IMR-90 (cell line): ENCODE measurements around the gene MAN1A2. TPM values are rescaled to one million over a fixed set of nuclear protein-coding genes. Genes with fewer than 3 reads are reported as not detected.

Experiments used
- ATAC-seq: fragments of 200-7000 bp; cut with Tn5 transposase; 2 replicates; pipeline ENCODE4 v1.9.1; 2020; ENCODE audit warnings: low read depth, mild to moderate bottlenecking, moderate library complexity
- BruUV-seq: library from RNA; stranded (reverse); fragments of 400-500 nt; replicated peaks from 2 replicates; lab custom pipeline; 2021; lab: Mats Ljungman, UMichigan
- CTCF ChIA-PET: fragments of 300-600 bp; formaldehyde crosslinking; extraction: SDS; loops from one replicate; lab custom pipeline; 2021; ENCODE audit warnings: antibody characterized with exemption; lab: Yijun Ruan, JAX
- POLR2A ChIA-PET: fragments of 300-600 bp; sonication (Branson Sonifier 250); formaldehyde crosslinking; loops from one replicate; lab custom pipeline; 2022; ENCODE audit warnings: antibody characterized with exemption; ENCODE audit not compliant: unreplicated experiment; lab: Charles Lee
- DNase-seq: peaks from one replicate; pipeline ENCODE4 v3.0.0; 2013
- H2AFZ ChIP-seq: replicated peaks from 2 replicates; pipeline ENCODE3; 2013; ENCODE audit warnings: low read length, mild to moderate bottlenecking; ENCODE audit not compliant: poor library complexity
- H2AK5ac ChIP-seq: 2 replicates; pipeline ENCODE4 v1.6.1; 2013; ENCODE audit warnings: low read depth, low read length, inconsistent platforms
- H2AK9ac ChIP-seq: replicated peaks from 2 replicates; pipeline ENCODE3; 2013; ENCODE audit warnings: mild to moderate bottlenecking, low read depth, low read length, moderate library complexity; ENCODE audit not compliant: poor library complexity
- H2BK120ac ChIP-seq: 2 replicates; pipeline ENCODE4 v1.6.1; 2013; ENCODE audit warnings: low read depth, low read length, inconsistent platforms
- H2BK15ac ChIP-seq: 3 replicates; pipeline ENCODE4 v1.6.1; 2013; ENCODE audit warnings: low read depth, low read length, inconsistent platforms
- H2BK20ac ChIP-seq: 2 replicates; pipeline ENCODE4 v1.6.1; 2013; ENCODE audit warnings: low read depth, mild to moderate bottlenecking, inconsistent platforms, low read length, moderate library complexity
- H2BK5ac ChIP-seq: 2 replicates; pipeline ENCODE4 v1.6.1; 2013; ENCODE audit warnings: mild to moderate bottlenecking, low read depth, low read length, inconsistent platforms; ENCODE audit not compliant: poor library complexity, severe bottlenecking
- H3K14ac ChIP-seq: replicated peaks from 2 replicates; pipeline ENCODE4 v1.6.1; 2013; ENCODE audit warnings: low read depth, low read length, inconsistent platforms
- H3K18ac ChIP-seq: 2 replicates; pipeline ENCODE4 v1.6.1; 2013; ENCODE audit warnings: low read depth, low read length, control low read depth
- H3K23ac ChIP-seq: 2 replicates; pipeline ENCODE4 v1.6.1; 2013; ENCODE audit warnings: low read depth, low read length, inconsistent platforms
- H3K27ac ChIP-seq: 2 replicates; pipeline ENCODE4 v1.5.1; 2013; ENCODE audit warnings: mild to moderate bottlenecking, control low read depth, low read length; ENCODE audit not compliant: insufficient read depth
- H3K27me3 ChIP-seq: 2 replicates; pipeline ENCODE4 v1.6.1; 2013; ENCODE audit warnings: low read length; ENCODE audit not compliant: control insufficient read depth, insufficient read depth
- H3K36me3 ChIP-seq: 2 replicates; pipeline ENCODE4 v1.6.1; 2013; ENCODE audit warnings: low read length, mixed read lengths; ENCODE audit not compliant: control insufficient read depth, insufficient read depth
- H3K4ac ChIP-seq: 2 replicates; pipeline ENCODE4 v1.6.1; 2013; ENCODE audit warnings: low read depth, low read length, inconsistent platforms
- H3K4me1 ChIP-seq: 2 replicates; pipeline ENCODE4 v1.6.1; 2013; ENCODE audit warnings: low read length, mixed read lengths; ENCODE audit not compliant: control insufficient read depth, insufficient read depth
- H3K4me2 ChIP-seq: 2 replicates; pipeline ENCODE4 v1.6.1; 2013; ENCODE audit warnings: low read depth, mild to moderate bottlenecking, control low read depth, low read length, moderate library complexity
- H3K4me3 ChIP-seq: 2 replicates; pipeline ENCODE4 v1.5.1; 2013; ENCODE audit warnings: low read depth, mild to moderate bottlenecking, control low read depth, low read length, moderate library complexity; ENCODE audit not compliant: insufficient read depth
- H3K56ac ChIP-seq: 2 replicates; pipeline ENCODE4 v1.6.1; 2013; ENCODE audit warnings: low read length, inconsistent platforms; ENCODE audit not compliant: insufficient read depth; ENCODE audit errors: extremely low read depth
- H3K79me1 ChIP-seq, 2 experiments: 2 replicates each; pipeline ENCODE4 v1.6.1; 2013; ENCODE audit warnings: low read length in 2 of 2, inconsistent platforms in 1 of 2, low read depth in 1 of 2
- H3K9ac ChIP-seq: 2 replicates; pipeline ENCODE4 v1.6.1; 2013; ENCODE audit warnings: low read depth, low read length, control low read depth
- H3K9me1 ChIP-seq: 2 replicates; pipeline ENCODE4 v1.6.1; 2013; ENCODE audit warnings: low read length, inconsistent platforms; ENCODE audit not compliant: insufficient read depth
- H3K9me3 ChIP-seq: 2 replicates; pipeline ENCODE4 v1.6.1; 2013; ENCODE audit warnings: low read length; ENCODE audit not compliant: control insufficient read depth, insufficient read depth
- H4K20me1 ChIP-seq: 2 replicates; pipeline ENCODE4 v1.6.1; 2013; ENCODE audit warnings: low read length, inconsistent platforms; ENCODE audit not compliant: insufficient read depth
- H4K5ac ChIP-seq: 2 replicates; pipeline ENCODE4 v1.6.1; 2013; ENCODE audit warnings: mild to moderate bottlenecking, low read depth, low read length, control low read depth
- H4K8ac ChIP-seq, 2 experiments: 2 replicates each; pipeline ENCODE4 v1.6.1; 2013; ENCODE audit warnings: low read depth in 2 of 2, low read length in 2 of 2, control low read depth in 1 of 2, inconsistent platforms in 1 of 2
- H4K91ac ChIP-seq: 2 replicates; pipeline ENCODE4 v1.6.1; 2013; ENCODE audit warnings: low read depth, low read length, inconsistent platforms; ENCODE audit not compliant: insufficient read depth
- BHLHE40 ChIP-seq: fragments of 150-350 bp; IDR thresholded peaks from 2 replicates; pipeline ENCODE4 v1.6.1; 2016; ENCODE audit warnings: mild to moderate bottlenecking, low read depth, low read length
- CEBPB ChIP-seq: IDR thresholded peaks from 2 replicates; pipeline ENCODE4 v1.6.1; 2012; ENCODE audit warnings: low read depth, low read length, improper control_type of control experiment
- MXI1 ChIP-seq: IDR thresholded peaks from 2 replicates; pipeline ENCODE4 v1.6.1; 2012; ENCODE audit warnings: low read depth, mild to moderate bottlenecking, low read length, moderate library complexity, borderline replicate concordance
- RFX5 ChIP-seq: IDR thresholded peaks from 2 replicates; pipeline ENCODE4 v1.8.0; 2012; ENCODE audit warnings: low read depth, mild to moderate bottlenecking, low read length, moderate library complexity
- SMC3 ChIP-seq: fragments of 150-350 bp; IDR thresholded peaks from 2 replicates; pipeline ENCODE4 v1.6.1; 2016; ENCODE audit warnings: low read depth, mild to moderate bottlenecking, antibody characterized with exemption, low read length, moderate library complexity
- dilution Hi-C: fragments of 300-500 bp; cut with HindIII; formaldehyde crosslinking; loops from one replicate; pipeline ENCODE4 v1.14.3; 2018; ENCODE audit warnings: low sequenced_read_pairs; ENCODE audit not compliant: unreplicated experiment
- in situ Hi-C: fragments of 300-500 bp; cut with MboI; formaldehyde crosslinking; loops from 3 replicates; pipeline ENCODE4 v1.14.3; 2019; ENCODE audit warnings: low sequenced_read_pairs, inconsistent platforms, mixed read lengths
- intact Hi-C: fragments of 100-400 bp; cut with micrococcal nuclease; formaldehyde crosslinking; loops from 2 replicates; pipeline ENCODE4 v1.10.0; 2022
- polyA plus RNA-seq, 3 experiments: library from polyadenylated mRNA; depleted of rRNA; stranded (reverse); fragments of >200 nt; gene quantifications; 2 replicates each; pipeline ENCODE4 v1.2.3, GENCODE V29; 2012; ENCODE audit warnings: low replicate concordance in 1 of 3
- total RNA-seq: library from RNA; depleted of rRNA; stranded (reverse); fragments of >200 nt; gene quantifications from 2 replicates; pipeline ENCODE4 v1.2.3, GENCODE V29; 2012

Gene MAN1A2
- total and polyA plus RNA-seq, 2 of the 4 experiments (the other 2 are of a cell fraction) = 12.4 to 29.4 TPM

DNA sequence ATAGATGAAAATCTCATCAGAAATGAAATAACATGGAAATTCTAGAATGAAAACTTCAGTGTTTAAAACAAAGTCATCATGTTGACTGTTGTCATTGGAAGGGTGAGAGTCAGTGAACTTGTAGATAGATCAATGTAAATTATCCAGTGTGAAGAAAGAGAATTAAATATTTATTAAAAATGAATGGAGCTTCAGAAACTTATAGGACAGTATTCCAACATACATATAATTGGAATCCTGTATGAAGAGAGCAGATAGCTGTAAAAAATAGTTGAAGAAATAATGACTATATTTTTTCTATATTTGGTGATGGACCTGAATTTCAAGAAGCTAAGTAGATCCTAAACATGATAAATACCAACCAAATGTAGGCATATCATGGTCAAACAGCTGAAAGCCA, 60.0 kb downstream of the MAN1A2 start:
- no peak overlapping the region for H2BK20ac ChIP-seq
- H2BK15ac ChIP-seq = no peak overlapping the region
- dilution Hi-C loops (no loop called here), intact Hi-C loops (no loop called here), in situ Hi-C loops (no loop called here)
- H3K4me2 ChIP-seq = no peak overlapping the region
- no peak overlapping the region for H4K8ac ChIP-seq
- no TSS peak for BruUV-seq
- peaks cover 4% of the 10 kb centered on the region for H3K36me3 ChIP-seq
- H3K18ac ChIP-seq = no peak overlapping the region
- TF ChIP-seq MXI1 (no peak), BHLHE40 (no peak), RFX5 (no peak), CEBPB (no peak), SMC3 (no peak)
- peaks cover 4% of the 10 kb centered on the region for H3K9me3 ChIP-seq
- no peak overlapping the region for H2AK5ac ChIP-seq
- no peak overlapping the region for H3K4ac ChIP-seq
- H3K9me1 ChIP-seq = no peaks in the 10 kb centered on the region
- ChIA-PET POLR2A (no interaction called here), CTCF (interaction anchor here (0.6 to 1.0 kb wide), 2 partner anchors 58 to 528 kb away, joined by 3 read pairs; no protein-coding TSS in a partner anchor)
- no peaks in the 10 kb centered on the region for H3K4me1 ChIP-seq
- H2BK5ac ChIP-seq = no peak overlapping the region
- H2AFZ ChIP-seq = no peak overlapping the region
- ATAC-seq (no peak), DNase-seq (no peak)
- no peak overlapping the region for H3K56ac ChIP-seq
- H3K27me3 ChIP-seq = no peaks in the 10 kb centered on the region
- no peak overlapping the region for H2BK120ac ChIP-seq
- H3K27ac ChIP-seq = no peak overlapping the region
- H4K5ac ChIP-seq = no peak overlapping the region
- 0 out of 4 replicates have a peak, but pooled peaks cover 0 to 3% of the 10 kb centered on the region in 2 experiments for H3K79me1 ChIP-seq
- H3K23ac ChIP-seq = no peak overlapping the region
- no peak overlapping the region for H3K9ac ChIP-seq
- H4K20me1 ChIP-seq = no peaks in the 10 kb centered on the region
- no peak overlapping the region for H2AK9ac ChIP-seq
- no peak overlapping the region for H4K91ac ChIP-seq
- no peak overlapping the region for H3K4me3 ChIP-seq
- no peak overlapping the region for H3K14ac ChIP-seq
